Chondrocyte (in vitro differentiated cells): ENCODE results near the gene KCNF1. TPM values are rescaled to one million over a fixed set of nuclear protein-coding genes. Genes with fewer than 3 reads are reported as not detected.
A peak's percentile ranks its signal among the peaks of the same experiment; 100 is the strongest.

Experiments used
- DNase-seq: peaks from one replicate; pipeline ENCODE4 v3.0.0; 2021; ENCODE audit warnings: mixed read lengths, low spot score
- H3K27ac Mint-ChIP-seq: one replicate; pipeline ENCODE4 v1.8.0; 2021; ENCODE audit warnings: mild to moderate bottlenecking, moderate library complexity, mixed read lengths; ENCODE audit not compliant: unreplicated experiment
- H3K27me3 Mint-ChIP-seq: 2 replicates; pipeline ENCODE4 v1.8.0; 2021; ENCODE audit warnings: low read depth, mixed read lengths
- H3K36me3 Mint-ChIP-seq: 2 replicates; pipeline ENCODE4 v1.8.0; 2021; ENCODE audit warnings: low read depth, mixed read lengths
- H3K4me1 Mint-ChIP-seq: 2 replicates; pipeline ENCODE4 v1.8.0; 2021; ENCODE audit warnings: low read depth, mild to moderate bottlenecking, mixed read lengths
- H3K4me3 Mint-ChIP-seq: one replicate; pipeline ENCODE4 v1.8.0; 2021; ENCODE audit warnings: mild to moderate bottlenecking, moderate library complexity, mixed read lengths; ENCODE audit not compliant: unreplicated experiment
- H3K9me3 Mint-ChIP-seq: 2 replicates; pipeline ENCODE4 v1.8.0; 2021; ENCODE audit warnings: low read depth, mixed read lengths
- total RNA-seq: library from RNA; stranded (reverse); gene quantifications from 3 replicates; pipeline ENCODE4 v1.2.1, GENCODE V29; 2021
- TF ChIP-seq, protein P1 (sequence below): fragments of 200-600 bp; sonication (generic); IDR thresholded peaks from 2 replicates; pipeline ENCODE4 v1.5.0; 2021; ENCODE audit warnings: antibody characterized with exemption, mild to moderate bottlenecking, moderate library complexity

KCNF1 gene
- total RNA-seq, 1 donor from 2014 or later = not detected

DNA sequence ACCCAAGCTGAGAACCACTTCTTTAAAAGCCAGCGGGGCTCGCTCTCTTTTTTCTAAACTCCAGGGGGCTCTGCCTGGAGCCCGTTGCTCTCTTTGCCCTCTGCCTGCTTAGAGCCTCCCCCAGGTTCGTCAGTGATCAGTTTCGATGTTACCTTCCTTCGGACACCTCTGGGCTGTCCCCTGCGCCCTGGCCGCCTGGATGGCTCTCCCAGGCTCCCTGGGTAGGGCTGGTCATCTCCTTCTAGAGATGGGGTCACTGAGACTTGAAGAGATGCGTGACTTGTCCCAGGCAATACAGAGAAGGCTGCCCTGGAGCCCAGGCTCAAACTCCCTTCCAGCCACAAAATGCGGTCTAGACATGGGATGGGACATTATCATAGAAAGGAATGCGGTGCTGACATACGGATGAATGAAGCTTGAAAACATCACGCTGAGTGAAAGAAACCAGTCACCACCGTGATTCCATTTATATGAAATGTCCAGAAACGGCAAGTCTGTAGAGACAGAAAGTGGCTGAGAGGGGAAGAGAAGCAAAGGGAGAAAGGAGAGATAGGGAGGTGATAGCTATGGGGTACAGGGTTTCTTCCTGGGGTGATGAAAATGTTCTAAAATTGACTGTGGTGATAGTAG, 14.6 kb downstream of the KCNF1 start:
- H3K27me3 Mint-ChIP-seq = peaks cover 26% of the 10 kb centered on the region
- H3K4me1 Mint-ChIP-seq = no peaks in the 10 kb centered on the region
- DNase-seq = peak; percentile 30
- TF ChIP-seq, protein P1, sequence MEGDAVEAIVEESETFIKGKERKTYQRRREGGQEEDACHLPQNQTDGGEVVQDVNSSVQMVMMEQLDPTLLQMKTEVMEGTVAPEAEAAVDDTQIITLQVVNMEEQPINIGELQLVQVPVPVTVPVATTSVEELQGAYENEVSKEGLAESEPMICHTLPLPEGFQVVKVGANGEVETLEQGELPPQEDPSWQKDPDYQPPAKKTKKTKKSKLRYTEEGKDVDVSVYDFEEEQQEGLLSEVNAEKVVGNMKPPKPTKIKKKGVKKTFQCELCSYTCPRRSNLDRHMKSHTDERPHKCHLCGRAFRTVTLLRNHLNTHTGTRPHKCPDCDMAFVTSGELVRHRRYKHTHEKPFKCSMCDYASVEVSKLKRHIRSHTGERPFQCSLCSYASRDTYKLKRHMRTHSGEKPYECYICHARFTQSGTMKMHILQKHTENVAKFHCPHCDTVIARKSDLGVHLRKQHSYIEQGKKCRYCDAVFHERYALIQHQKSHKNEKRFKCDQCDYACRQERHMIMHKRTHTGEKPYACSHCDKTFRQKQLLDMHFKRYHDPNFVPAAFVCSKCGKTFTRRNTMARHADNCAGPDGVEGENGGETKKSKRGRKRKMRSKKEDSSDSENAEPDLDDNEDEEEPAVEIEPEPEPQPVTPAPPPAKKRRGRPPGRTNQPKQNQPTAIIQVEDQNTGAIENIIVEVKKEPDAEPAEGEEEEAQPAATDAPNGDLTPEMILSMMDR = no peak
- no peaks in the 10 kb centered on the region for H3K36me3 Mint-ChIP-seq
- no peaks in the 10 kb centered on the region for H3K9me3 Mint-ChIP-seq
- H3K27ac Mint-ChIP-seq = no peak overlapping the region
- no peak overlapping the region for H3K4me3 Mint-ChIP-seq

DNA sequence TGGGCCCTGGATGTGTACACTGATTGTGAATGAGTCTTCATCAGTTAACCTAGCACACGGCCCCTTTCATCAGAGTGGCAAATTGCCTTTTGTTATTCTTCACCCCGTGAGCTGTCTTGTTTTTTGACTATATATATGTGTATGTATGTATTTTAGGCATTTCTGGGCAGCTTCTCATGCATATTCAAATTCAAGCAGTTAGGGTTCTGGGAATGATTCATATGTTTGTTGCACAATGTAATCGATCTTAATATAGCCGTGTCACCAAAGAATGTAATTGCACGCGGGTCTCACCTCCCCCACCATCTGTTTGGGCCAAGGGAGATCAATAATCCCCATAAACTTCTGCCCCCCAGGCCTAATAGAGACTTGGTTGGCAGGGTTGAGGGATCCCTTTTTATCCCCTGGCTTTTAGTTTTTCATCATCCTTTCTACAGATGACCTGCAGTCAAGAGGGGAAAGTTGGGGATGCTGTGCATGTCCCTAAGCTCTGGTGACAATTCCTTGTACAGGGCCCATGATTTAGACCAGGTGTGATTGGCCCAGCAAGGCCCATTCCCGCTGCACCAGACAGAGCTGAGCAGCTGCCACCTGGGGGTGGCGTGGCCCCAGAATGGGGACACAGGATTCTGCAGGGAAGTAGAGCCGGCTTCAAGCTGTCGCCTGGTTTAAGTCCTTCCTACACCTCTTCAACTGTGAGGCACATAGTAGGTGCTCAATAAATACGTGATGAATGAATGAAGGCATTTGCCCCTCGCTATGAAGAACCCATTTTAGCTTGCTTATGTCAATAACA, 19.2 kb downstream of the KCNF1 start:
- H3K9me3 Mint-ChIP-seq = no peaks in the 10 kb centered on the region
- peak; percentile 28 for DNase-seq
- TF ChIP-seq, protein P1 = no peak
- H3K27me3 Mint-ChIP-seq = peaks cover 26% of the 10 kb centered on the region
- no peak overlapping the region for H3K27ac Mint-ChIP-seq
- H3K36me3 Mint-ChIP-seq = no peaks in the 10 kb centered on the region
- H3K4me3 Mint-ChIP-seq = no peak overlapping the region
- peaks cover 5% of the 10 kb centered on the region for H3K4me1 Mint-ChIP-seq

DNA sequence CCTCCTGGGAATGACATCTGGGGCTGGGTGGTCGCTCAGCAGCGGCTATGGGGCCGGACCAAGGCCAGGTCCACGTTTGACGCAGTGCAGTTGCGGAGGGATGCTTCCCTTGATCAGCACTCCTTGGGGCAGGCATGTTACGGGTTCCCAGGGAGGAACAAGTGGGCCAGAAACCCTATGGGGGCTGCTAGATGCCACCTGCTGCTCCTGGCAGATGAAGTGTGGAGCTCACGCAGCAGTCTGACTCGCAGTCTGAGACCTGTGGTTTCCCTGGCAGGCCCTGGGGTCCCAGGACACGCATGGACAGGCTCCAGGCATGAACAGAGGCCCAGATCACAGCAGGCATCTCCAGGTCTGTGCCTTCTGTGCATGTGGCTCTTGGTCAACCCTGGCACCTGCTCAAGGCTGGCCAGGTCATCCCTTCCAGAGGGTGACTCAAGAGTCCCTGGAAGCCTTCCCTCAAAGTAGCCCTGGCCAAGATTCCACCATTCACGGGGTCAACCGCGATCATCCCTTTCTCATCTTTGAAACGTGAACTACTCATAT, 20.0 kb downstream of the KCNF1 start:
- peaks cover 13% of the 10 kb centered on the region for H3K4me1 Mint-ChIP-seq
- TF ChIP-seq, protein P1 = no peak
- peaks cover 20% of the 10 kb centered on the region for H3K27me3 Mint-ChIP-seq
- DNase-seq = peak; percentile 63
- H3K27ac Mint-ChIP-seq = no peak overlapping the region
- H3K36me3 Mint-ChIP-seq = no peaks in the 10 kb centered on the region
- no peak overlapping the region for H3K4me3 Mint-ChIP-seq
- no peaks in the 10 kb centered on the region for H3K9me3 Mint-ChIP-seq

DNA sequence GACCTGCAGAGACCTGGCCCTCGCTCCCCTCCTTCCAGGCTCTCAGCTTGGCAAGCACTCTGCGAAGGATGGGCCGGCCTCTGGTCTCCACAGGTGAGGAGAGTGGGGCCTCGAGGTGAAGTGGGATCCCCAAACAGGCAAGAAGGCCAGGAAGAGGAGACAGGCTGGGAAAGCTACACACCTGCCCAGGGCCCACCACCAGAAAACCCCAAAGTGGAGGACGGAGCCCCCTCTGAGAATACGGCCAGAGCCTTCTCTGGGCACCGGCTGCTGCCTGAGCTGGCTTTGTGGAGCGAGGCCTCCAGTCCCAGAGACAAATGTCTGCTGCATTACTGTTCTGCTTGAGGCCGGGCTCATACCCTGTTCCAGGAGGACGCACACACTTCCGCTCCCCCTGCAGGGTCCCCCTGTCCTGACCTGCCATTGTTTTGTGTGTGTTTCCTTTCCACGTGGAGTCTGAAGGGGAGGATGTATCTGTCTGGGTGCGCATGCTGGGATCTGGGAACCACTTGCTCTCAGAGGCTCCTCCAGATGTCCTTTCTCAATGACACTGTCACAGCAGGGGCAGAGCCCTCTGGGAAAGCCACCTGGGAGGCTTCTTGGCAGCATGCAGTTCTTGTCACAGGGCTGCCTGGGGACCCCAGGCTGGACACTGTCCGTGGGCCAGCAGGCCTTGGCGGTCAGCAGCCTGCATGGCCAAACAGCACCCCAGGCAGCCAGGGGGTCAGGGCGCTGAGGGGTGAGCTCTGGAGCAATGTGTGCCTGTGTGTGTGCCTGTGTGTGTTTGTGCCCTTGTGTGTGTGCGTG, 20.8 kb downstream of the KCNF1 start:
- peak; percentile 68 for DNase-seq
- Mint-ChIP-seq H3K36me3 (no peaks in the 10 kb centered on the region), H3K9me3 (no peaks in the 10 kb centered on the region), H3K27me3 (peaks cover 14% of the 10 kb centered on the region), H3K27ac (no peak overlapping the region), H3K4me3 (no peak overlapping the region), H3K4me1 (peaks cover 13% of the 10 kb centered on the region)
- TF ChIP-seq, protein P1 = no peak
